SU-DHL-6 (cell line): ENCODE results near the gene LRP1.

ENCODE experiments used
- EZH2phosphoT487 ChIP-seq: fragments of 200-600 bp; sonication (generic), shearing (Covaris generic); conservative IDR thresholded peaks from 2 replicates; pipeline ENCODE4 v1.6.1; 2018; ENCODE audit warnings: mild to moderate bottlenecking, antibody characterized with exemption, low read length, moderate library complexity, mixed read lengths
- TF ChIP-seq, protein P1 (sequence below): fragments of 200-600 bp; sonication (generic); IDR thresholded peaks from one replicate; pipeline ENCODE4 v1.5.1; 2017; ENCODE audit warnings: antibody characterized with exemption, mild to moderate bottlenecking, low read length, moderate library complexity; ENCODE audit not compliant: insufficient read depth, poor library complexity, severe bottlenecking

DNA sequence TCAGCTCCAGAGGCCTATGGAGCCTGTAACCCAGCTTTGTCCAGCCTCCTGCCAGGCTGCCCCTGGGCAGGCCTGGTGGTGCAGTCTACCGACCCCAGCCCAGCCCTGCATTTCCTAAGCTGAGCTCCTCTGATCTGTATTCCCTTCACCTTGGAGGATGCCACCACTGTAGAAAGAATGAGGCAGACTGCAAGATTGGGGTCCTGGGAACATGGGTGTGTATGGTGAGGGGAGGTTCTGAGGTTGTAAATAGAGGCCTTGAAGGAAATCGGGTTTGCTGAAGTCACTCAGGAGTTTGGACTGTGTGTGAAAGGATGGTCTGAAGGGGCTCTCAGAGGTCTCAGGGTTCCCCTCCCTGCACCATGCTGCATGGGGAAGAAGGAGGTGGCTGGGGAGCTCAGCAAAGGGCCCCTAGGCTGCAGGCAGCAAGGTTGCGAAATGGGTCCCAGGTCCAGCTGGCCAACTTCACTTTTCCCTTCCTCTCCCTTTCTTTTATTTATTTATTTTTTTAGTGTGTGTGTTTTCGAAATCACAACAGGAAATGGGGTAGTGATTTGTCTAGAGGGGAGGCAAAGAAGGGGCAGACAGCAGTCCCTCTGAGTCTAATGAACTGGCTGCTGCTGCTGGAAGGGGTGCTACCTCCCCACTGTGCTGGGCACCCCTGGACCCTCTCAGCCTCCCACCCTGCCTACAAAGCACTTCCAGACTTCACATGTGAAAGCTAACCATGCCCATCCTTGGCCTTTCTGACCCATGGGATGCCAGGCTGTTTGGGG lies 20.4 kb downstream of the LRP1 start:
- TF ChIP-seq, protein P1, sequence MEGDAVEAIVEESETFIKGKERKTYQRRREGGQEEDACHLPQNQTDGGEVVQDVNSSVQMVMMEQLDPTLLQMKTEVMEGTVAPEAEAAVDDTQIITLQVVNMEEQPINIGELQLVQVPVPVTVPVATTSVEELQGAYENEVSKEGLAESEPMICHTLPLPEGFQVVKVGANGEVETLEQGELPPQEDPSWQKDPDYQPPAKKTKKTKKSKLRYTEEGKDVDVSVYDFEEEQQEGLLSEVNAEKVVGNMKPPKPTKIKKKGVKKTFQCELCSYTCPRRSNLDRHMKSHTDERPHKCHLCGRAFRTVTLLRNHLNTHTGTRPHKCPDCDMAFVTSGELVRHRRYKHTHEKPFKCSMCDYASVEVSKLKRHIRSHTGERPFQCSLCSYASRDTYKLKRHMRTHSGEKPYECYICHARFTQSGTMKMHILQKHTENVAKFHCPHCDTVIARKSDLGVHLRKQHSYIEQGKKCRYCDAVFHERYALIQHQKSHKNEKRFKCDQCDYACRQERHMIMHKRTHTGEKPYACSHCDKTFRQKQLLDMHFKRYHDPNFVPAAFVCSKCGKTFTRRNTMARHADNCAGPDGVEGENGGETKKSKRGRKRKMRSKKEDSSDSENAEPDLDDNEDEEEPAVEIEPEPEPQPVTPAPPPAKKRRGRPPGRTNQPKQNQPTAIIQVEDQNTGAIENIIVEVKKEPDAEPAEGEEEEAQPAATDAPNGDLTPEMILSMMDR = no peak
- TF ChIP-seq EZH2phosphoT487 = no peak
